Ramos (cell line): ENCODE results near the gene CCDC159.
"Not testable (repeated sequence)": the region's sequence is repeated elsewhere in the genome, so short reads cannot be mapped to it uniquely, and the experiment has no call there.

Source experiments
- in situ Hi-C: fragments of 300-500 bp; cut with MboI; formaldehyde crosslinking; loops from one replicate; pipeline ENCODE4 v1.14.3; 2022; ENCODE audit warnings: low sequenced_read_pairs; ENCODE audit not compliant: unreplicated experiment

CCDC159 gene

GRCh38 chr19:11346104-11346940, at the start of gene CCDC159, which contains the start of gene TMEM205:
CCDC159 (plus strand) TSS chr19:11346519; CDS start chr19:11346607, 88 bp downstream.
TMEM205 (minus strand) TSS chr19:11346268; CDS start chr19:11345619, 649 bp downstream.
- in situ Hi-C loops, result no loop called here

GRCh38 chr19:11299946-11300810, 46.1 kb upstream of the CCDC159 start:
- in situ Hi-C loops, result loop anchor here (10.0 kb wide), 1 partner anchor 145 kb away; no protein-coding TSS in a partner anchor

GRCh38 chr19:11300811-11301120, 45.6 kb upstream of the CCDC159 start:
- in situ Hi-C loops, result no loop called here

GRCh38 chr19:11304936-11305335, 41.4 kb upstream of the CCDC159 start:
- in situ Hi-C loops, result no loop called here

GRCh38 chr19:11306337-11306736, 40.0 kb upstream of the CCDC159 start:
- in situ Hi-C loops, result no loop called here

GRCh38 chr19:11320278-11320995, 25.9 kb upstream of the CCDC159 start:
- in situ Hi-C loops, result not testable (repeated sequence)

- in situ Hi-C loops, result no loop called here
These were observed 24.9 kb upstream of the CCDC159 start for GRCh38 chr19:11321191-11322126.

GRCh38 chr19:11322269-11323024, 23.9 kb upstream of the CCDC159 start:
- in situ Hi-C loops, result no loop called here

GRCh38 chr19:11323601-11324078, 22.7 kb upstream of the CCDC159 start:
- in situ Hi-C loops, result no loop called here

- in situ Hi-C loops, result no loop called here
These were observed 22.1 kb upstream of the CCDC159 start for GRCh38 chr19:11324079-11324661.

- in situ Hi-C loops, result no loop called here
These were observed 21.4 kb upstream of the CCDC159 start for GRCh38 chr19:11324748-11325389.

- in situ Hi-C loops, result no loop called here
These were observed 20.8 kb upstream of the CCDC159 start for GRCh38 chr19:11325544-11325943.

- in situ Hi-C loops, result no loop called here
These were observed 16.2 kb upstream of the CCDC159 start for GRCh38 chr19:11330127-11330526.

GRCh38 chr19:11331502-11331901, 14.8 kb upstream of the CCDC159 start:
- in situ Hi-C loops, result no loop called here

GRCh38 chr19:11332822-11333221, 13.5 kb upstream of the CCDC159 start:
- in situ Hi-C loops, result no loop called here

GRCh38 chr19:11333838-11334237, 12.5 kb upstream of the CCDC159 start:
- in situ Hi-C loops, result not testable (repeated sequence)

- in situ Hi-C loops, result no loop called here
These were observed 10.7 kb upstream of the CCDC159 start for GRCh38 chr19:11335449-11336146.
